GM19324 (cell line): ENCODE results near the gene PATL1.
A peak's percentile ranks its signal among the peaks of the same experiment; 100 is the strongest.
"Not testable (repeated sequence)": the region's sequence is repeated elsewhere in the genome, so short reads cannot be mapped to it uniquely, and the experiment has no call there.

Experiments used
- ATAC-seq: cut with Tn5 transposase; IDR thresholded peaks from one replicate; pipeline ENCODE4 v1.9.1; 2021; ENCODE audit warnings: mild to moderate bottlenecking, moderate library complexity; ENCODE audit not compliant: unreplicated experiment, low FRiP score

PATL1 gene

DNA sequence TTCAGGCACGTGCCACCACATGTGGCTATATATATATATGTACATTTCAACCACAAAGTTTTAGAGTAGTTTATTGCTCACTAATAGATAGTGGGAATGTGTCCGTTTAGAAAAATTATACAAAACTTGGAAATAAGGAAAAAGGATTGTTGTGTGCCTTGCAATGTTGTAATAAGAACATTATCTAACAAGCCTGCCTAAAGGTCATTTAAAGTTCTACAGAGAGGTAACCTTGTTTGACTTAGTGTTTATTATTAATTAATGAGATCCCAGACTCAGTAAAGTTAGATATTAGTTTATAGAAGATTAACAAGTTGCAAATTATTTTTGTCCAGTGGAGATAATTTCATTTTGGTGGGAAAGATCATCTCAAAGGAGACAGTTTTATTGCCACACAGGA is 5.5 kb upstream of the PATL1 start:
- ATAC-seq = no peak

GRCh38 chr11:59673291-59673690 is 4.5 kb upstream of the PATL1 start:
- ATAC-seq = no peak

GRCh38 chr11:59671471-59671870 is 2.6 kb upstream of the PATL1 start:
- ATAC-seq = no peak

DNA sequence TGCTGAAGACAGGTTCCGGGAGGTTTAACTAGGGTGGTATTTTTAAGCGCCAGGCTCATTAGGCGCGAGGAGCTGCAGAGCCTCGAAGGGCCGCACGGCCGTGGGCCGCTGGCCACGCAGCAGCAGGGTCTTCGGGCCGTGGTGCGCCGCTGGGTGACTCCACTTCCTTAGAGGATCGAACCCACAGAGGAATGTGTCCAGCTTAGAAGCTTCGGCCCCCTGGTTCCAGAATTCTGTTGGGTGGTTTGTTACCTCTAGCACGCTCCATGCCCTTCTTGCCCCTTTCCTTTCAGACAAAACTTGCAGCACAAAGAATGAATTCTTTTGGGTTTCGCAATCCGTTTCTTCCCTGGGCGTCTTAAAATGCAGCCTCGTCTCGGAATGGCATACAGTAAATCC is 773 bp upstream of the PATL1 start:
- ATAC-seq = peak; percentile 7

- ATAC-seq = no peak
Measured at GRCh38 chr11:59668188-59668949, 468 bp downstream of the PATL1 start.

GRCh38 chr11:59667812-59668187 is 1.0 kb downstream of the PATL1 start:
- no peak for ATAC-seq

DNA sequence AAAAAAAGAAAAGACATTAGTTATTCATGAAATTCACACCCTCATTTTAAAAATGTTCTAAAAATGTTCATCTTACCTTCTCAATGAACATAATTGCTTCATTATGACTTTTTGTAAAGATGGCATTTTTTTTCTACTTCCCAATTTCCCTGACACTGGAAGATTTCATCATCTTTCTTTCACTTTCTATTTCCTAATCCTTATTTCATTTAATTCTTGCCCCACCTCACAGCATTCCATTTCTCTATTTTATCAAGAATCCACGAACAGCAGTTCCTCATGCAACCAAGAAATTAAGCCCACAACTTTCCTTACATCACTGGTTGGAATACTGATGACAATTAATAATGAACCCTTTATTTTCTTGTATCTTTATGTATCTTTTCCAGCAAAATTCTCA is 1.9 kb downstream of the PATL1 start:
- ATAC-seq = no peak

DNA sequence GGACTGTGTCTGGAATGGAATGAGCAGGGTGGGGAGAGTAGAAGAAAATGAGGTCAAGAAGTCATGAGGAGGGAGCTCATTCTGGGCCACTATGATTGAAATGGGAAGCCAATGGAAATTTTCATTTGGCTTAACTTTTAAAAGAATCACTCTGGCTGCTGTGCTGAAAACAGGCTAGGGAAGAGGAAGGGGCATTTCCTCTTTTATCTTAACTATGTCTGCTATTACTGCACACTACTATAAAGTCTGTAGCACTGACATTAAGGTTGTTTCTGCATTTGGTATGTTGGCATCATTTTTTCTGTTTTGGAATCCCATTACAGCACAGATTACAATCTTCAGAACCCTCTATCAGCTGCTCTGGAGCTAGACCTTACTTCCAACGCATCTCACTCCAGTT is 8.2 kb downstream of the PATL1 start:
- no peak for ATAC-seq

GRCh38 chr11:59659981-59660380 is 8.9 kb downstream of the PATL1 start:
- ATAC-seq = no peak

- ATAC-seq = no peak
Measured at GRCh38 chr11:59658036-59658435, 10.8 kb downstream of the PATL1 start.

GRCh38 chr11:59654893-59655292 is 13.9 kb downstream of the PATL1 start:
- no peak for ATAC-seq

- ATAC-seq = no peak
Measured at GRCh38 chr11:59647245-59647980, 21.4 kb downstream of the PATL1 start.

- ATAC-seq = no peak
Measured at GRCh38 chr11:59644528-59644927, 24.3 kb downstream of the PATL1 start.

GRCh38 chr11:59643390-59643789 is 25.4 kb downstream of the PATL1 start:
- ATAC-seq = no peak

DNA sequence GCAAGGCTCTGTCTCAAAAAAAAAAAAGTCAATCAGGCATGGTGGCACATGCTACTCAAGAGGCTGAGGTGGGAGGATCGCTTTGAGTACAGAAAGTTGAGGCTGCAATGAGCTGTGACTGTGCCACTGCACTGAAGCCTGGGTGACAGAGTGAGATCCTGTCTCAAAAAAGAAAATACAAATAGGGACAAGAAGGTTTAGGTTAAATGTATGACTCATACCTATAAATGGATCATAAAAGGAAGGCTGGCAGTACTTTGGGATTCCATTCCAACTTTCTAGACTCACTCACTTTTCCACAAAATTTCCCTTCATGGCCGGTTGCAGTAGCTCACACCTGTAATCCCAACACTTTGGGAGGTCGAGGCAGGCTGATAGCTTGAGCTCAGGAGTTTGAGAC is 27.7 kb downstream of the PATL1 start:
- no peak for ATAC-seq

GRCh38 chr11:59630493-59630892 is 38.3 kb downstream of the PATL1 start:
- ATAC-seq = no peak

GRCh38 chr11:59629996-59630395 is 38.8 kb downstream of the PATL1 start:
- no peak for ATAC-seq

- not testable (repeated sequence) for ATAC-seq
Measured at GRCh38 chr11:59626969-59627368, 41.9 kb downstream of the PATL1 start.

DNA sequence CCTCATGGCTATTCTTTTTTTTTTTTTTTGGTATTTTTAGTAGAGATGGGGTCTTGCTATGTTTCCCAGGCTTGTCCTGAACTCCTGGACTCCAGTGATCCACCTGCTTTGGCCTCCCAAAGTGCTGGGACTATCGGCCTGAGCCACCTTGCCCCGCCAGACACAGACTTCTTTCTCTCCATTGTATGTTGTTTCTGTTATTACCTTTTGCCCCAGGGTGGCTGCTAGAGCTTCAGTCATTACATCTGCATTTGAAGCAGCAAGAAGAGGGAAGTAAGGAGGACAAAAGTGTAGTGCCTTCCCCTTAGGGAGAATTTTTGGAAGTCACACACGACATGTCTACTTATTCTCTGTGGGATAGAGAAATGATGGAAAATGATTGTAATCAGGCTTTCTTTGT is 43.1 kb downstream of the PATL1 start:
- ATAC-seq = no peak

- ATAC-seq = no peak
Measured at GRCh38 chr11:59617876-59618275, 51.0 kb downstream of the PATL1 start.

DNA sequence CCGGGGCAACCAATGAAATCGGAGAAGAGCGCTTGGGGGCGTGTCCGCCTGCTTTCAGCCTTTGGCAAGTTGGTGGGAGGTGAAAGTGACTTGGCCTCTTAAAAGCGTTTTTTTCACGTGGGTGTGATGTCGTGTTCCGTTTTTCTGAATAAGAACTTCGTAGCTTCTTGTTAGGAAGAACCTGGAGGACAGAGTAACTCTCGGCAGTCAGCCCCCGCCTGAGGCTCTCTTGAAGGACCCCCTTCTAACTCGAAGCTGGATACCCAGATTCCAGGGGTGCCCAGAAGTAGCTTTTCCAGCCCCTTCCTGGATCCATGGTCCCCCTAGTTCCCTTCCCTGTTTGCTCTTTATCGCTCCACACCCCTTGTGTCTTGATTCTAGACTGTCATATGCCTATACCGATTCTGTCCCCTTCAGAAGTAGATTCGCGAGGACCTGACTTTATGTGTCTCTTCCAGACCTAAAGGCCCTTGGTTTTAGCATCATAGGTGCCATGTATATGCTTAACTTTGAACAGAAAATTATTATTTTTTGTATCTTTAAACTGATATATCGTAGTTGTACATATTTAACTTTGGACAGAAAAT is 52.3 kb downstream of the PATL1 start:
- ATAC-seq = no peak
